Heart left ventricle (tissue), 13 donors: ENCODE measurements around the gene RIPK3.

Source experiments
- CTCF ChIP-seq, 12 donors: fragments of 200-600 bp; sonication (generic) in 4 of 12; IDR thresholded peaks; one replicate each; pipeline versions ENCODE4 v1.5.0 to v1.8.0; 2018 to 2022; ENCODE audit warnings: antibody characterized with exemption in 12 of 12, mild to moderate bottlenecking in 5 of 12
- POLR2A ChIP-seq, 2 donors: fragments of 450-650 bp; IDR thresholded peaks; one replicate each; pipeline ENCODE4 v1.6.1; 2017; ENCODE audit warnings: antibody characterized with exemption in 2 of 2, mild to moderate bottlenecking in 2 of 2, moderate library complexity in 2 of 2
- donor health status: ischemic (EF 13 %, LVEDD 7.1; RV severe dilation, severe dysfunction).
- donor health status: DM: no; HTN: yes; CAD: no.
- donor health status: DM: no; HTN: no; CAD: no.
- donor health status: ischemic (EF 25% LVEDD 6.9; RV normal size, moderate dysfunction).
- donor health status: ischemic (EF 25% LVEDD 5.7; RV mildly dilated, moderate dysfunction).
- donor health status: ischemic (EF 35%, LVEDD 5.7; RV mildly dilated, moderate dysfunction).
- donor health status: nonischemic (EF 11% LVEDD 7.7; RV severe dilation, severe dysfunction).
- donor health status: DM: yes; HTN: yes; CAD: no.
- donor health status: PGD.
- donor health status: ischemic (EF 29% LVEDD 5.4; RV normal size, mild dysfunction).
- donor health status: nonischemic (EF 23%, LVEDD 6.1; RV moderate dilation, normal function).

GRCh38 chr14:24368212-24368561, 28.4 kb upstream of the RIPK3 start:
- TF ChIP-seq POLR2A (IDR thresholded peaks at IDR 0.05) (no peak), CTCF (IDR thresholded peaks at IDR 0.05) (no peak)
